IMR-90 (cell line): Measurements from ENCODE around the gene FOSL1.

Source experiments
- CTCF ChIP-seq: conservative IDR thresholded peaks from 2 replicates; pipeline ENCODE4 v1.5.1; 2012; ENCODE audit warnings: mild to moderate bottlenecking, low read depth, low read length, improper control_type of control experiment
- ELK1 ChIP-seq: fragments of 150-350 bp; IDR thresholded peaks from 2 replicates; pipeline ENCODE4 v1.6.1; 2016; ENCODE audit warnings: low read depth, mild to moderate bottlenecking, low read length, moderate library complexity, borderline replicate concordance
- POLR2A ChIP-seq: IDR thresholded peaks from 2 replicates; pipeline ENCODE4 v1.6.1; 2012; ENCODE audit warnings: mild to moderate bottlenecking, low read depth, low read length

GRCh38 chr11:65898656-65899355 lies 1.4 kb downstream of the FOSL1 start:
- TF ChIP-seq CTCF = no peak
- TF ChIP-seq ELK1 = no peak
- TF ChIP-seq POLR2A = no peak
